Effector memory CD4-positive, alpha-beta T cell (primary cell): ENCODE results near the gene VDAC1.

Experiments
- DNase-seq, 3 donors: peaks; one replicate each; pipeline ENCODE4 v3.0.0-alpha.2; 2020
- H3K27ac ChIP-seq: 2 replicates; pipeline ENCODE4 v1.7.0; 2013; ENCODE audit warnings: mild to moderate bottlenecking, low read length, moderate library complexity; ENCODE audit not compliant: insufficient read depth, poor library complexity, severe bottlenecking
- H3K27me3 ChIP-seq: replicated peaks from 2 replicates; pipeline ENCODE4 v1.7.0; 2013; ENCODE audit warnings: mild to moderate bottlenecking, low read length; ENCODE audit not compliant: insufficient read depth, control insufficient read depth, poor library complexity, severe bottlenecking
- H3K36me3 ChIP-seq: 2 replicates; pipeline ENCODE4 v1.7.0; 2013; ENCODE audit warnings: mild to moderate bottlenecking, low read length, moderate library complexity; ENCODE audit not compliant: control insufficient read depth, insufficient read depth
- H3K4me1 ChIP-seq: 2 replicates; pipeline ENCODE4 v1.7.0; 2013; ENCODE audit warnings: low read length, mild to moderate bottlenecking; ENCODE audit not compliant: control insufficient read depth, insufficient read depth, poor library complexity, severe bottlenecking
- H3K4me3 ChIP-seq: 2 replicates; pipeline ENCODE4 v1.7.0; 2013; ENCODE audit warnings: low read length, low read depth, mild to moderate bottlenecking; ENCODE audit not compliant: insufficient read depth, poor library complexity, severe bottlenecking
- H3K9me3 ChIP-seq: 2 replicates; pipeline ENCODE4 v1.7.0; 2013; ENCODE audit warnings: mild to moderate bottlenecking, low read length, moderate library complexity; ENCODE audit not compliant: control insufficient read depth

The VDAC1 gene

DNA sequence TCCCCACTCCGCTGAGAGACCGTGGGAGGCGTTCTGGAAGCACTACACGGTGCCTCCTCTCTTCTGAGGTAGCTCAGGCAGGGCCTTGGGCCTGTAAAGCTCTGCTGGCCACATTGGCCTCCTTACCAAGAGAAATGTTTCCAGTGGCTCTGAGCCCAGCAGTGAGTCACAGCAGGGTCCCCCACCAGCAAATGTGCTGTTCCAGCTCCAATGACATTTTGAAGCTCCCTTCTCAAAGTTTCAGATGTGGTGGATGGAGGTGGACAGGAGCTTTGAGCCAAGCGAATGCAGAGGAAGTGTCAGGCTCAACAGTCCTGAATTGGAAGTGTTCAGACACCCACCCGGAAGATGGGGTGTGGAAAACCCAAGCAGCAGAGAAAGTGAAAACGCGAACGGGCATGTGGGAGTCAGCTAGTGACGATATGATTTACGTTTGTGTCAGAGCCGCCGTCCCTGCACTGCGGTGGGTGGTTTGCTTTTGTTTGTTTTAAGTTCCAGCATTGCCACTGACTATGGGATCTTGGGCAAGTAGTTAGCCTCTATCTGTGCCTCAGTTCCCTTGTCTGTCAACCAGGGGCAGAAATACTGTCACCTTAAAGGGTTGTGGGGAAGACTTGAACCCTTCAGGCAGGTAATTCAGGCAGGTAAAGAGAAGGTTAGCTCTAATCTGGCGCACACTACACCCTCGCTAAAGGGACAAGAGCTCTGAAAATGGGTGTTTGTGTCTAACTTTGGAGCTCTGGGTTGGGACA lies 74.5 kb downstream of the VDAC1 start:
- no peaks in the 10 kb centered on the region for H3K27me3 ChIP-seq
- no peaks in the 10 kb centered on the region for H3K36me3 ChIP-seq
- peak in 2 of 3 donors; percentile 16 to 17 for DNase-seq
- no peaks in the 10 kb centered on the region for H3K4me1 ChIP-seq
- peak overlapping the region; percentile 17 for H3K27ac ChIP-seq
- H3K9me3 ChIP-seq, result no peaks in the 10 kb centered on the region
- H3K4me3 ChIP-seq, result peak overlapping the region; percentile 51

DNA sequence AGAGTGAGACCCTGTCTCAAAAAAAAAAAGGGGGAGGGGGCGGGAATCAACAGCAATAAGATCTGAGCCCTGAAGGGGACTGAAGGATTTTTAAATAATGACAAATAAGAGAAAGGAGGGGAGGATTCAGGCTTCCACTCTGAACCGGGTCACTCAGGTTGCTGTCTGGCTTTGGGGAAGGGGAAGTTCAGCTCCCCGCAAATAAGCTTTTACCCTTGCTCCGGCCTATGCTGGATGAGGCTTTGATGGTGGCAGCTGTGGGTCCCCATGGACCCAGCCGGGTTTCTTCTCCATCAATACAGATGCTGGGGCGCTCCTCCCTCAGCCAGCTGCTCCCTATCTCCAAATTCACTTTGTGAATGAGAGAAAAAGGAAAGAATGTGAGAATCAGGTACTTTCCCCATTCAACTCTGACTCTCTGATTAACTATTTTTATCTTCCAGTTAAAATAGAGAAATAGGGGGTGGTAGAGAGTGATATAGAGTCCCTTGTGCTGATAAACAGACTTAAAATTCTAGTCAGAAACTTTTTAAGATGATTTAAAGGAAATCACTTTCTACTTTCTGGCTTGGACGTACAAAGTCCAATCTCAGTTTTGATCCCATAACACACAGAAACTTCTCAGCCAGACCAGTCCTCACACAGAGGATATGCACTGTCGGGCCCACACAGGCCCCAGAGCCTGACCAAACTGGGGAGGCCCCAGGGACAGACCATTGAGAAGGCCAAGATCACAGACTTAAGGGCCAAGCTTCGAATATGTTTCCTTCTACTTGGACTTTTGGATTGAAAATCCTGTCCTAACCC lies 76.0 kb downstream of the VDAC1 start:
- Histone ChIP-seq H3K4me1 (no peaks in the 10 kb centered on the region), H3K4me3 (no peak overlapping the region), H3K9me3 (no peaks in the 10 kb centered on the region), H3K36me3 (no peaks in the 10 kb centered on the region), H3K27ac (no peak overlapping the region), H3K27me3 (no peaks in the 10 kb centered on the region)
- DNase-seq, result no peak

DNA sequence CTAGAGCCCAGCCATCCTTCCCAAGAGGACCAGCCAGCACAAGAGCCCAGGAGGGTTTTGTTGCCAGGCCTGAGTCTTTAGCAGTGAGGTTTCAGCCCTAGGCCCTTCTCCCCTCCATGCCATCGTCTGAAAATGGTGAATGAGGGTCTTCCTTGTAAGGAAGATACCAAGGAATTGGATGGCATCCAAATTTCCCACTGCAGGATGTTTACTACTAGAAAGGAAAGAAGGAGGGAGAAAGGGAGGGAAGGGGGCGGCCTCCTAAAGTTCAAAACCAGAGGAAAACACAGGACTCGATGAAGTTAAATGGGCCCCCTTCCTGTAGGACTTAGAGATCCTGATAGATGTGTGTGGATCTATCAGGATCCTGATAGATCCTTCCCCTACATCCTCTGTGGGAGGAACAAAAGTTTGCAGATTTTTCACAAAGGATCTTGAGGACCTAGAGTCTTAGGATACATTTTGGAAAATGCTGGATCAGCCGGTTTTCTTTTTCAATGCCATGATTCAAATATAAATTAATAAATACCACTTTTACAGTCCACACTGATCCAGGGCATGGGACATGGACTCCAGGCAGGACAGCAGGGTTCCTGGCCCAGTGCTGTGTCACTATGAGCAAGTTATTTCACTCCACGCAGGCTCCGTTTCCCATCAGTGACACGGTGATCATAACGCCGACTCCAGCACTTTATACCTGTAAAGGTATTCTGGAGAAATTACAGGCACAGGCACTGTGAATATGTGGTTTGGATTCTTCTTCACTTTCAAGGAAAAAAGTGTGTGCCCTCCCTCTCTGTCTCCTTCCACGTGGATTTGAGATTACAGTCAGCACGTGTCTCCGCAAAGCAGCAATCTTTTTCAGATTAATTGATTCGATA lies 77.2 kb downstream of the VDAC1 start:
- no peaks in the 10 kb centered on the region for H3K36me3 ChIP-seq
- DNase-seq, result no peak
- H3K9me3 ChIP-seq, result no peaks in the 10 kb centered on the region
- H3K27ac ChIP-seq, result no peak overlapping the region
- no peak overlapping the region for H3K4me3 ChIP-seq
- H3K4me1 ChIP-seq, result no peaks in the 10 kb centered on the region
- no peaks in the 10 kb centered on the region for H3K27me3 ChIP-seq

DNA sequence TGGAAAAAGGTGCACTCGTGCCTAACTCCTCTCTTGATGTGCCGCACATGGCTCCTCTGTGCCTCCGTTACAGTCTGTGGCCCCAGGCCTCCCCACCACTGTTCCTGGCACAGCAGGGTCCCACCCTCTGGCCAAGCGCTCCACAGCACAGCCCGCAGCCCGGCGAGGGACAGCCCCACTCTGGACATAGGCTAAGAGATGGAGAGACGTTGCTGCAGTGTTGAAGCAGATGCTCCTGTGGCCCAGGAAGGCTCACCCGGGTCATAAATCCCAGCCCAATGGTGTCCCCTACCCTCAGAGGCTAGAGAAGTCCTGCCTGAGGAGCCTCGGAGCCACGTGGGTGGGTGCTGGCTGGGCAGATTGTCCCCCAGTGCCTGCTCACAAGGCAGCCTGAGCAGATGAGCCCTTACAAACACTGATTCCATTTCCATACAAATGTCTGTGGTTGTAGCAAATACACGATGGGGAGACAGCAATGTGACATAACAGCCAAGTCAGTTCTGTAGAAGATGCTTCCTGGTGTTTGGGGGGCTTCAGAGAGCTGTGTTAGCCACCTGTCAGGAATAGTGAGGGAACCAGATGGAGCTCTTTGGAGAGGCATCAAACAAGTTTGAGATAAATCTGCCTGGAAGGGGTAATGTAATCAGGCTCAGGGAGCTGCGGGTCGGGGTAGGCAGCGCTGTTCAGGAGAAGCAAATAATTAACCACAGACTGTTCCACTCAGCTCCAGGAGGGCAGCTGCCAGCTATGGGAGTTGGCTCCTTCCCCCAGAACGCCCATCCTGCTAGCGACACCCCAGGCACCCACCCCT lies 78.1 kb downstream of the VDAC1 start:
- Histone ChIP-seq H3K36me3 (no peaks in the 10 kb centered on the region), H3K4me1 (no peaks in the 10 kb centered on the region), H3K4me3 (no peak overlapping the region), H3K27me3 (no peaks in the 10 kb centered on the region), H3K9me3 (no peaks in the 10 kb centered on the region), H3K27ac (no peak overlapping the region)
- no peak for DNase-seq

DNA sequence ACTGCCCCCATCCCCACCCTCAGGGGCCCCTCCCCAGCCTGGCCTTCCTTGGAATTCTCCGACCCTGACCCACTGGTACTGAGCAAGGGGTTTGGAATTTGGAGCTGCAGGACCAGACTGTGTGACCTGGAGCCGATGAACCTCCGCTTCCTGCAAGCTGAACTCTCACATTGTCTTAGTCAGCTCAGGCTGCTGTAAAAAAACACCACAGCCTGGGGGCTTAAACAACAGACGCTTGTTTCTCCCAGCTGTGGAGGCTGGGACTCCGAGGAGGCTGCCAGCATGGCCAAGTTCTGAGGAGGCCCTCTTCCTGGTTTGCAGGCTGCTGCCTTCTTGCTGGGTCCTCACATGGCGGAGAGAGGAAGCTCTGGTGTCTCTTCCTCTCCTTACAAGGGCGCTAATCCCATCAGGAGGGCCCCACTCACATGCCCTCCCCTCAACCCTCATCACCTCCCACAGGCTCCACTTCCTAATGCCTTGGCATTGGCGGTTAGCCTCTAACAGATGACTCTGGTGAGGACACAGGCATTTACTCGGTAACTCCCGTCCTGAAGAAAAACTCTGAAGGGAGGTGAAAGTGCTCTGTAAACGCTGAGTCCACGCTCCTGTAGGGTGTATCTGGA lies 78.8 kb downstream of the VDAC1 start:
- H3K4me3 ChIP-seq, result no peak overlapping the region
- no peaks in the 10 kb centered on the region for H3K27me3 ChIP-seq
- H3K4me1 ChIP-seq, result no peaks in the 10 kb centered on the region
- H3K27ac ChIP-seq, result no peak overlapping the region
- H3K36me3 ChIP-seq, result no peaks in the 10 kb centered on the region
- no peaks in the 10 kb centered on the region for H3K9me3 ChIP-seq
- no peak for DNase-seq

DNA sequence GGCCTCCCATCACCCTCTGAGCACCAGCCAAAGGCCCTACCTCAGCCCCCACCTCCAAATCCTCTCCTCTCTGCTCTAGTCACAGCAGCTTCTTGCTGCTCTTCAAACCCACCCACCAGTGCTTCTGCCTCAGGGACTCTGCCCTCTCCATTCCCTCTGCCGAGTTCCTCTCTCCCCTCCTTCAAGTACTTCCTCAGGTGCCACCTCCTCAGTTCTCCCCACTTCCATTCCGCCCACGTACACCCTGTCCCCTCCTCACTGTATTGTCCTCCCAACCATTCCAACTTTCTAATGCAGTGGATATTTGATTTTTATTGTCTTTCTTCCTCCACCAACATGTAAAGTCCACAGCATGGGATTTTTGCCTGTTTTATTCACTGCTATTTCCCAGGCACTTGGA lies 79.5 kb downstream of the VDAC1 start:
- Histone ChIP-seq H3K4me1 (no peaks in the 10 kb centered on the region), H3K27ac (no peak overlapping the region), H3K9me3 (no peaks in the 10 kb centered on the region), H3K36me3 (no peaks in the 10 kb centered on the region), H3K27me3 (no peaks in the 10 kb centered on the region), H3K4me3 (no peak overlapping the region)
- no peak for DNase-seq

DNA sequence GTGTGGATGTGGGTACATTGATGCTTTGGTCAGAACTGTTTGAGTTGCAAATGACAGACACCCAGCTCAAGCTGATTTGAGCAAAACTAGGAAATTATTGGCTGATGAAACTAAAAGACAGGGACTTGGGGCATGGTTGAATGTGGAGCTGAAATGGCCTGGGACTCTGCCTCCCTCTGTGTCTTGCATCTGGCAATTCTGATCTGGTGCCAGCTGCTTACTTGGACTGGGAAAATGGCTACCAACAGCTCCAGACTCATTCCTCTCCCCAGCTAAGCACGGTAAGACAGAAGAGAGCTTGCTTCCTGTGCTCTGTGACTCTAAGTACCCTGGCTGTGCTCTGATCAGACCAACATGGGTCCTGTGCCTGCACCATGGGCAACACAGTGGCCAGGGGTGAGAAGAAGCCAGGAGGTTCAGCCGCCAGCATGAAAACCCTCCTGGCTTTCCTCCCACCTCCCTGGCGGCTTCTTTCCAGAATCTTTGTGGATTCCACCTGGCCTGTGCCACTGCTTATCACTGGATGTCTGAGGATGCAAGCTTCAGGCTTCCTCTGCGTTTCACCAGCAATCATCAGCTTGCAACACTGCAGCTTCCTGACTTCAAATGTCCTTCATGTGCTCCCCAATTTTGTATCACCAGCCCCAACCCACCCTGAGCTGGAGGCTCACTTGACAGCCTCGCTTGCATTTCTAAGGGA lies 80.4 kb downstream of the VDAC1 start:
- Histone ChIP-seq H3K27ac (no peak overlapping the region), H3K9me3 (no peaks in the 10 kb centered on the region), H3K27me3 (no peaks in the 10 kb centered on the region), H3K36me3 (no peaks in the 10 kb centered on the region), H3K4me1 (no peaks in the 10 kb centered on the region), H3K4me3 (no peak overlapping the region)
- no peak for DNase-seq

DNA sequence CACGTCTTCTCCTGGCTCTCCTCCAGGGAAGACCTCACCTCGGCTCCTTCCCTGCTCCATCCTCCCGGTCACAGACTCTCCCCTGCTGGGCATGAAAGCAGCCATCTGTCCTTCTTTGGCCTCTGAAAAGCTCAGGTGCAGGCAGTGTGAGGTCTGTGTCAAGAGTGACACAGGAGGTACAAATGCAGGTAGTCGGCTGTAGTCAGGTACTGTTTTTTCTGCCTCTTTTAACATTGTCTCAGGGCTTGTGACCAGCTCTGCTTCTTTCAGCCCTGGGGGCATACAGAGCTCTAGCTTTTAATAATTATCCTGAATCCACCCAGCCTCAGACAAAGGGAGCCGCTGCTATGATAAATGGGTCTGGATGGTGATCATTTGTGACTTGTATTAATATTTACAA lies 82.8 kb downstream of the VDAC1 start:
- Histone ChIP-seq H3K4me1 (no peaks in the 10 kb centered on the region), H3K9me3 (no peaks in the 10 kb centered on the region), H3K27ac (no peak overlapping the region), H3K36me3 (no peaks in the 10 kb centered on the region), H3K4me3 (no peak overlapping the region), H3K27me3 (no peaks in the 10 kb centered on the region)
- no peak for DNase-seq
